Stimulated activated CD8-positive, alpha-beta memory T cell treated with anti-CD3 and anti-CD28 coated beads, Interleukin-15, amount 100 ng/mL, for 24 hours (primary cell): ENCODE measurements around the gene CPNE8.

Experiments
- DNase-seq: peaks from one replicate; pipeline ENCODE4 v3.0.0-alpha.2; 2020; ENCODE audit warnings: low read depth

The CPNE8 gene

DNA sequence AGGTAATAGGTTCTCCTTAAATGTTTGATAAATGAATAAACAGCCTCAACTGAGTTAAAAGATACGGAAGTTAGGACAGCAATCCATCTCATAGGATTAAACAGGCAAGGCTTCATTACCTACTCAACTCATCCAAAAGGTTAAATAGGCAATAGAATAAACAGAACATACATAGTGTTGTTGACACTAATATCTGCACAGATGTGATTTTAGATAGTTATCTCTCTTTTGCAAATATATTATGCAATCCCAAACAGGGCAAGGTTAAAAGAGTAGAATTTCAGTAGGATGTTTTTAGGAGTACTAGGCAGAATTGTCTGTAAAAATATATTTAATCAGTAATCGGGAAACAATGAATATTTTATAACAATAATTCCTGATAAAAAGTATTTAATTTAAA lies 276.3 kb downstream of the CPNE8 start:
- DNase-seq: no peak

DNA sequence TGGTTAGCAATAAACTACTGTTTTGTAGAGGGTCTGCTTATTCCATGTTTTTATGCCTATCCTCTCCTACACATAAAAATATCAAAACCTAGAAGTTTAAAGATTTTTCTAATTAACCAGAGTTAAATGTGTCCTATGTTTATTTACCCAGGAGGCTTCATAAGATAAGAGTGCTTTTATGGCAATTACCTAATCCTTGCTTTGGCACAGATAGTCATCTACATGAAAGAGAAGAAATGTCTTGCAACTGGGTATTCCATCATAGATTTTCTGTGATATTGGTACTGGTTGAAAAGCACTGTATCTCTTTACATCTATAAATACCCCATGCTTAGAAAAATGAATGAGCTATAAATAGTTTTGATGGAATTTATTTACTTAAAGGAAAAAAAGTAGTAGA lies 277.1 kb downstream of the CPNE8 start:
- DNase-seq: no peak

DNA sequence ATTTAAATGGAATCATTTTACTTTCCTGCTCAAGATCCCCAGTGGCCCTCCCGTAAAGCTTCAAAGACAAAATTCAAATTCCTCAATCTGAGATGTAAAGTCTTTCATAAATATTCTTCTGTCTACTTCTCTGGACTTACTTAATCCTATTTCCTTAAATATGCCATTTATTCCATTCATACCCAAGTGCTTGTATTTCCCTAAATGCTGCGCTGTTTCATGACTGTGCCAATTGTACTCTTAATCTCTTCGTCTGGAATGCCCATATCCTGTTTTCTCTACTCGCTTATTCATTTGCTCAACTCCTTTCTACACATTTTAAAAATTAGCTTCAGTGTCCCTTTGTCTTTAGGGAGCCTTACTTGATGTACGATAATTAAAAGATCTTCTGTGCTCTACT lies 280.1 kb downstream of the CPNE8 start:
- no peak for DNase-seq

DNA sequence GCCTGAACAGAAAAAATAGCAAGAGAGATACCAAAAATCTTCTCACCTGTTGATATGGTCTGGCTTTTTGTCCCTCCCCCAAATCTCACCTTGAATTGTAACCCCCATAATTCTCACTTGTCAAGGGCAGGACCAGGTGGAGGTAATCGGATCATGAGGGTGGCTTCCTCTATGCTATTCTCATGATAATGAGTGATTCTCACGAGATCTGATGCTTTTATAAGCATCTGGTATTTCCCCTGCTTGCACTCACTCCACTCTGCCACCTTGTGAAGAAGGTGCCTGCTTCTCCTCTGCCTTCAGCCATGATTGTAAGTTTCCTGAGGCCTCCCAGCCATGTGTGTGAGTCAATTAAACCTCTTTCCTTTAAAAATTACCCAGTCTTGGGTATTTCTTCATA lies 291.2 kb downstream of the CPNE8 start:
- no peak for DNase-seq

DNA sequence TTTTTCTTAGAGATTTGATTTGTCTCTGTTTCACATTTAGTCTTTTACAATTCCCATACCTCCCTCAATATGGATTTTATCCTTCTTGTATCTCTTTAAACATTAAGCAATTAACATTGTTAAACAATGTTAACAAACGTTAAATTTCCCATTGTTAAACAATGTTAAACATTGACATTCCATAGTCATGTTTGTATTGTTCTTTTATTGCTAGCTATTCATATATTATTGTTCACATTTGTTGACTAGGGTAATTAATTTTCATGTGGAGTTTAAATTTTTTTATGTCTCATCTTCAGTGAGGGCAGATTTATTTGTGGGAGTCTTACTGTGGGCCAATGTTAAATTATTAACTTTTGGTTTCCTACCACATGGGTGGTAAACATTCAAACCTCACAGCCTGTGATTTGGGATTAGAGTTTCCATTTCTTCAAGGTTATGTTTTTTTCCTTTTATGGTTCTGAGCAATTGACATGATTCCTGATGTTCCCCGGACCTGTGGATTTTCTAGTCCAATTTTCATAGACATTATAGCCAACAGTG lies 294.5 kb downstream of the CPNE8 start:
- no peak for DNase-seq

DNA sequence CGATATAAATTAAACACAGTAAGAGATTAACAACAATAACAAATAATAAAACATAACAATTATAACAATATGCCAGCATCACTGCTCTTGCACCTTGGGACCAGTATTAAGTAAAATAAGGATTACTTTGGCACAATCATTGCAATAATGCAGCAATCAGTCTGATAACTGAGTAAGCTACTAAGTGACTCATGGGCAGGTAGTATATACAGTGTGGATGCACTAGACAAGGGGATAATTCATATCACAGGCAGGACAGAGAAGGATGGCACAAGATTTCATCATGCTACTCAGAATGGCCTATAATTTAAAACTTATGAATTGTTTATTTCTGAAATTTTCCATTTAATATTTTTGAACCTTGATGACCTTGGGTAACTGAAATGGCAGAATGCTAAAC lies 298.1 kb downstream of the CPNE8 start:
- DNase-seq: no peak
